Spleen (tissue), 11 donors: Measurements from ENCODE around the gene PAWR. TPM values are rescaled to one million over a fixed set of nuclear protein-coding genes. Genes with fewer than 3 reads are reported as not detected.

ENCODE experiments used
- DNase-seq: peaks from one replicate; pipeline ENCODE4 v3.0.0-alpha.2; 2020
- H3K27ac ChIP-seq, 8 donors: fragments of 200-600 bp; sonication (generic) in 7 of 8; 1 replicate in 4 of 8; 2 replicates in 4 of 8; pipeline versions ENCODE4 v1.5.0 to v1.8.0; 2016 to 2021; ENCODE audit warnings: inconsistent platforms in 4 of 8, mild to moderate bottlenecking in 4 of 8, moderate library complexity in 1 of 8
- H3K27me3 ChIP-seq, 7 donors: fragments of 200-600 bp; sonication (generic) in 6 of 7; replicated peaks in 1 of 7; 1 replicate in 4 of 7; 2 replicates in 3 of 7; pipeline versions ENCODE4 v1.5.0 to v1.8.0; 2016 to 2021; ENCODE audit warnings: inconsistent platforms in 3 of 7, mild to moderate bottlenecking in 1 of 7
- H3K36me3 ChIP-seq, 6 donors: fragments of 200-600 bp; sonication (generic) in 5 of 6; 1 replicate in 4 of 6; 2 replicates in 2 of 6; pipeline versions ENCODE4 v1.5.0 to v1.8.0; 2016 to 2021; ENCODE audit warnings: inconsistent platforms in 2 of 6
- H3K4me1 ChIP-seq, 6 donors: fragments of 200-600 bp; sonication (generic) in 5 of 6; 1 replicate in 3 of 6; 2 replicates in 3 of 6; pipeline versions ENCODE4 v1.5.0 to v1.8.0; 2016 to 2021; ENCODE audit warnings: inconsistent platforms in 3 of 6
- H3K4me3 ChIP-seq, 8 donors: fragments of 200-600 bp; sonication (generic) in 7 of 8; 1 replicate in 4 of 8; 2 replicates in 4 of 8; pipeline versions ENCODE4 v1.5.0 to v1.8.0; 2016 to 2021; ENCODE audit warnings: inconsistent platforms in 4 of 8, mild to moderate bottlenecking in 4 of 8, moderate library complexity in 2 of 8
- H3K9me3 ChIP-seq, 8 donors: fragments of 200-600 bp; sonication (generic) in 7 of 8; 1 replicate in 4 of 8; 2 replicates in 4 of 8; pipeline versions ENCODE4 v1.5.0 to v1.8.0; 2016 to 2021; ENCODE audit warnings: inconsistent platforms in 4 of 8
- POLR2A ChIP-seq, 3 donors: fragments of 450-650 bp; IDR thresholded peaks; one replicate each; pipeline ENCODE4 v1.5.1; 2017; ENCODE audit warnings: antibody characterized with exemption in 3 of 3, mild to moderate bottlenecking in 1 of 3
- POLR2AphosphoS5 ChIP-seq, 3 donors: sonication (generic); formaldehyde crosslinking; IDR thresholded peaks; one replicate each; pipeline ENCODE4 v1.5.1; 2017; ENCODE audit warnings: antibody characterized with exemption in 3 of 3
- WGBS, 5 donors: extraction: QIAGEN DNeasy Blood & Tissue Kit in 3 of 5; methylation state at CpG; one replicate each; pipeline versions ENCODE4 v1.1.5 to v1.1.7; 2013 to 2018; 5-methylcytosine and 5-hydroxymethylcytosine counted together
- intact Hi-C: fragments of 100-400 bp; cut with DNase I; formaldehyde crosslinking; loops from one replicate; pipeline ENCODE4 v1.15.0; 2023; ENCODE audit warnings: low total_unique reads
- polyA plus RNA-seq, 3 donors: library from polyadenylated mRNA; stranded (reverse); fragments of 200-250 nt; gene quantifications; one replicate each; pipeline ENCODE4 v1.2.1, GENCODE V29; 2013
- total RNA-seq, 7 donors: library from RNA; depleted of rRNA in 3 of 7; stranded (reverse); fragments of >200 nt in 3 of 7; fragmentation: NEBNext Ultra II Directional in 4 of 7; extraction: Animal tissue kit (Norgen Biotek cat#: 25700) in 4 of 7; gene quantifications; one replicate each; pipeline versions ENCODE4 v1.1.0 to v1.2.1, GENCODE V29; 2016 to 2021
- TF ChIP-seq, protein P1 (sequence below), 11 experiments: fragments of 200-600 bp in 7 of 11; fragments of 450-650 bp in 4 of 11; sonication (generic) in 4 of 11; IDR thresholded peaks in 8 of 11; conservative IDR thresholded peaks in 3 of 11; 1 replicate in 7 of 11; 2 replicates in 4 of 11; pipeline versions ENCODE4 v1.4.0 to v1.8.0; 2016 to 2021; ENCODE audit warnings: antibody characterized with exemption in 11 of 11, inconsistent platforms in 4 of 11, mild to moderate bottlenecking in 1 of 11
- donor health status: healthy with polysubstance abuse.
- donor health status: DM: no; HTN: no; CAD: no; lungs with moderate emphysema.
- donor health status: DM: no; HTN: no; CAD: no.
- donor health status: Bipolar disorder and iron deficiency.
- donor health status: healthy.
- donor health status: DM: no; HTN: no; CAD: no.
- donor health status: DM: yes; HTN: yes; CAD: no.

The PAWR gene
- total and polyA plus RNA-seq, 10 donors: 16.1 to 38.0 (median 30.3) TPM

DNA sequence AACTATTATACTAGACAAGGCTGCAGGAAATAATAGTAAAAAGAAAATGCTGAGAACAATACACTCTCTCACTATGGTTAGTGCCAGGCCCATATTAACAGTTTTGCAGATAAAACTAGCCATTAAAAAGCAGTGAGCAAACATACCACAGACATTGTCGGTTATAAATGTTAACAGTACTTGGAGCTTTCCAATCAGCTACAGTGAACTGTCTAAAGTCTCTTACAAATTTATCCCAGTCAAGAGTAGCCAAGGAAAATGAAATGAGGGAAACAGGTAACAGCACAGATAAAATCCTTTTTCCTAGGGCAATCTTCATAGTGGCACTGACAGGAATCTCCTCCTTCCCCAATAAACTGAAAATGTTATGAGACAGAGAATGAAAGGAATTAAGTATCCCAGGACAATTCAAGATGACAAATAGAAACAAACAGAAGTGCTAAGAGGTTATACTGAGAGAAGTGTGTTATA is 30.8 kb downstream of the PAWR start:
- no peak for TF ChIP-seq POLR2AphosphoS5 (IDR thresholded peaks at IDR 0.05)
- TF ChIP-seq POLR2A (IDR thresholded peaks at IDR 0.05): no peak
- TF ChIP-seq, protein P1, sequence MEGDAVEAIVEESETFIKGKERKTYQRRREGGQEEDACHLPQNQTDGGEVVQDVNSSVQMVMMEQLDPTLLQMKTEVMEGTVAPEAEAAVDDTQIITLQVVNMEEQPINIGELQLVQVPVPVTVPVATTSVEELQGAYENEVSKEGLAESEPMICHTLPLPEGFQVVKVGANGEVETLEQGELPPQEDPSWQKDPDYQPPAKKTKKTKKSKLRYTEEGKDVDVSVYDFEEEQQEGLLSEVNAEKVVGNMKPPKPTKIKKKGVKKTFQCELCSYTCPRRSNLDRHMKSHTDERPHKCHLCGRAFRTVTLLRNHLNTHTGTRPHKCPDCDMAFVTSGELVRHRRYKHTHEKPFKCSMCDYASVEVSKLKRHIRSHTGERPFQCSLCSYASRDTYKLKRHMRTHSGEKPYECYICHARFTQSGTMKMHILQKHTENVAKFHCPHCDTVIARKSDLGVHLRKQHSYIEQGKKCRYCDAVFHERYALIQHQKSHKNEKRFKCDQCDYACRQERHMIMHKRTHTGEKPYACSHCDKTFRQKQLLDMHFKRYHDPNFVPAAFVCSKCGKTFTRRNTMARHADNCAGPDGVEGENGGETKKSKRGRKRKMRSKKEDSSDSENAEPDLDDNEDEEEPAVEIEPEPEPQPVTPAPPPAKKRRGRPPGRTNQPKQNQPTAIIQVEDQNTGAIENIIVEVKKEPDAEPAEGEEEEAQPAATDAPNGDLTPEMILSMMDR (IDR thresholded peaks at IDR 0.05 in 8 of 11, conservative IDR thresholded peaks at IDR 0.05 in 3 of 11): no peak
- WGBS, 5 donors: 69 to 91% (median 87%) methylated on average over 1 of the region's 1 CpG
- no peak overlapping the region for H3K4me3 ChIP-seq
- peaks cover 0 to 7% (median 0%) of the 10 kb centered on the region in 6 donors for H3K4me1 ChIP-seq
- H3K9me3 ChIP-seq: no peaks in the 10 kb centered on the region
- no peaks in the 10 kb centered on the region for H3K36me3 ChIP-seq
- no peak overlapping the region for H3K27ac ChIP-seq
- H3K27me3 ChIP-seq: no peaks in the 10 kb centered on the region
- DNase-seq: no peak
- intact Hi-C loops: no loop called here

DNA sequence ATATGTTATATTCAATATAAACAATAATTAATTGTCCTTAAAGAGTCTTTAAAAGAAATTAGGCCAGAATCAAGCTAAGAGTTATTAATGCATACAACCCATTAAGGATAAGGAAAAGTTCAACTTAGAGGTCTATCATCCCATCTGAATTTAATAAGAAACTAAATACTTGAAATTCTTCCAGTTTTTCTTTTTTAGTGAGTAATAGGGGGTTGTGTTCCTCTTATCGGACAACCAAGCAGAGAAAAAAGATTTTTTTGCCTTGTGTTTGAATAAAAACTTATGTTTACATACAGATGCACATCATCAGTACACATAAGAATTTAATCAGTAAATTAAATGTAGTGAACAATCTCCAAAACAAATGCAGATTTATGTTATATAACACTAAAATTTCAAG is 32.5 kb downstream of the PAWR start:
- WGBS, 5 donors: 79 to 95% (median 86%) methylated on average over 1 of the region's 1 CpG
- no peaks in the 10 kb centered on the region for H3K36me3 ChIP-seq
- no peak for DNase-seq
- H3K4me1 ChIP-seq: peaks cover 0 to 7% (median 0%) of the 10 kb centered on the region in 6 donors
- no peaks in the 10 kb centered on the region for H3K9me3 ChIP-seq
- TF ChIP-seq, protein P1 (IDR thresholded peaks at IDR 0.05 in 8 of 11, conservative IDR thresholded peaks at IDR 0.05 in 3 of 11): no peak
- TF ChIP-seq POLR2A (IDR thresholded peaks at IDR 0.05) (no peak), POLR2AphosphoS5 (IDR thresholded peaks at IDR 0.05) (no peak)
- intact Hi-C loops: no loop called here
- H3K27ac ChIP-seq: no peak overlapping the region
- no peak overlapping the region for H3K4me3 ChIP-seq
- H3K27me3 ChIP-seq: no peaks in the 10 kb centered on the region

DNA sequence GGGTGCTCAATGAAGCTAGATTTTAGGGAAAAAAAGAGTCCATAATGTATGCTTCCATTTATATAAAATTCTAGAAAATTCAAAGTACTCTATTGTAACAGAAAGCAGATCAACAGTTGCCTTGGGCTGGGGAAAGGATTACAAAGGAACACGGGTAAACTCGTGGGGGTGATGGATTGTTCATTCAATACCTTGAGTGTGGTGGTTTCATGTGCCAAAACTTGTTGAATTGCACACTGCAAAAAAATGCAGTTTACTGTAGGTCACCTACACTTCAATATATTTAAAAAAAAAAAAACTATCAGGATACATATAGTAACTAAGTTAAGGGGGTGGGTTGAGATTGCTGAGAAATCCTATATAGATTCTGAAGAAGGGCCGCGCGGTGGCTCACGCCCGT is 33.6 kb downstream of the PAWR start:
- 89 to 99% (median 94%) methylated on average over 7 of the region's 7 CpGs for WGBS, 5 donors

DNA sequence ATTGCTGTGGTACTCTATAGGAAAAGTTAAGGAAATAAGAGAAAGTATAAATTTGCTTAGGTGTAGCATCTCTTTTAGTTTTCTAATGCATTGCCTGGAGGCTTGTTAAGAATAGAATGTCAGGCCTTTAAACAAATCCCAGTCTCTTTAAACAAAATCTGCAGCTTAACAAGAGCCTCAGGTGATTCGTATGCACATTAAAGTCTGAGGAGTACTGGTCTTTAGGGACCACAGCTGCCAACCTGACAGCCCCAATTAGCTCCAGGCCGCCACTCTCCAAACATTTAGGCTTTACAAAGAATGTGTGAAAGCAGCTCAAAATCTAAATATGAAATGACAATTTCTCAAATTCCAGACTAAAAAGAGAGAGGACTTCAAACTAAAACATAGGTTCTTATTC is 35.7 kb downstream of the PAWR start:
- H3K27me3 ChIP-seq: no peaks in the 10 kb centered on the region
- intact Hi-C loops: no loop called here
- no peaks in the 10 kb centered on the region for H3K4me1 ChIP-seq
- no peak for DNase-seq
- no peak overlapping the region for H3K4me3 ChIP-seq
- H3K36me3 ChIP-seq: no peaks in the 10 kb centered on the region
- 83 to 95% (median 88%) methylated on average over 2 of the region's 2 CpGs for WGBS, 5 donors
- H3K9me3 ChIP-seq: no peaks in the 10 kb centered on the region
- no peak overlapping the region for H3K27ac ChIP-seq
- no peak for TF ChIP-seq POLR2A (IDR thresholded peaks at IDR 0.05)
- no peak for TF ChIP-seq POLR2AphosphoS5 (IDR thresholded peaks at IDR 0.05)
- TF ChIP-seq, protein P1 (IDR thresholded peaks at IDR 0.05 in 8 of 11, conservative IDR thresholded peaks at IDR 0.05 in 3 of 11): no peak

More for the DNA sequence above, 33.6 kb downstream of the PAWR start:
- Histone ChIP-seq H3K4me1 (peaks cover 0 to under 1% (median 0%) of the 10 kb centered on the region in 6 donors), H3K36me3 (no peaks in the 10 kb centered on the region), H3K27me3 (no peaks in the 10 kb centered on the region), H3K27ac (no peak overlapping the region), H3K9me3 (no peaks in the 10 kb centered on the region), H3K4me3 (no peak overlapping the region)
- intact Hi-C loops: no loop called here
- no peak for DNase-seq
- TF ChIP-seq POLR2AphosphoS5 (IDR thresholded peaks at IDR 0.05): no peak
- TF ChIP-seq, protein P1 (IDR thresholded peaks at IDR 0.05 in 8 of 11, conservative IDR thresholded peaks at IDR 0.05 in 3 of 11): no peak
- no peak for TF ChIP-seq POLR2A (IDR thresholded peaks at IDR 0.05)
